GM19099 (cell line): ENCODE results near the gene CABP2.

ENCODE experiments used
- POLR2A ChIP-seq: IDR thresholded peaks from 3 replicates; pipeline ENCODE4 v1.6.1; 2011; ENCODE audit warnings: low read depth; ENCODE audit not compliant: insufficient read length; ENCODE audit errors: extremely low read depth

CABP2 gene

GRCh38 chr11:67542971-67543370 is 19.7 kb upstream of the CABP2 start:
- no peak for TF ChIP-seq POLR2A

GRCh38 chr11:67542169-67542568 is 18.9 kb upstream of the CABP2 start:
- TF ChIP-seq POLR2A = no peak

- TF ChIP-seq POLR2A = no peak
Measured at GRCh38 chr11:67541198-67541597, 18.0 kb upstream of the CABP2 start.

DNA sequence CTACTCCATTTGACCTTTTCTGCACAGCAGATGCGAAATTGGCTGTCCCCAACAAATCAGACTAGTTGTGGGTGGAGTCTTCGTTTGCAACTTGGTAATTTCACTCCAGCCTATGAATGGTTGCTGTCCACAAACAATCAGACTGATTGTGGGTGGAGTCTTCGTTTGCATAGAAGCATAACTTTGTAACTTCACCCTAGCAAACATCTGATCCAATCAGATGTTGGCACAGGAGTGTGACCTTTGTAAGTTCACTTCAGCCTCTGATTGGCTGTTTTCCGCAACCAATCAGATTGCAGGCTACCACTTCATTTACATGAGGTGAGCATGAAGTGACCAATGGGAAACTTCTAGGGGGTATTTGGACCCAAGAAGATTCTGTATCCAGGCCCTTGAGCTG is 16.3 kb upstream of the CABP2 start:
- no peak for TF ChIP-seq POLR2A

DNA sequence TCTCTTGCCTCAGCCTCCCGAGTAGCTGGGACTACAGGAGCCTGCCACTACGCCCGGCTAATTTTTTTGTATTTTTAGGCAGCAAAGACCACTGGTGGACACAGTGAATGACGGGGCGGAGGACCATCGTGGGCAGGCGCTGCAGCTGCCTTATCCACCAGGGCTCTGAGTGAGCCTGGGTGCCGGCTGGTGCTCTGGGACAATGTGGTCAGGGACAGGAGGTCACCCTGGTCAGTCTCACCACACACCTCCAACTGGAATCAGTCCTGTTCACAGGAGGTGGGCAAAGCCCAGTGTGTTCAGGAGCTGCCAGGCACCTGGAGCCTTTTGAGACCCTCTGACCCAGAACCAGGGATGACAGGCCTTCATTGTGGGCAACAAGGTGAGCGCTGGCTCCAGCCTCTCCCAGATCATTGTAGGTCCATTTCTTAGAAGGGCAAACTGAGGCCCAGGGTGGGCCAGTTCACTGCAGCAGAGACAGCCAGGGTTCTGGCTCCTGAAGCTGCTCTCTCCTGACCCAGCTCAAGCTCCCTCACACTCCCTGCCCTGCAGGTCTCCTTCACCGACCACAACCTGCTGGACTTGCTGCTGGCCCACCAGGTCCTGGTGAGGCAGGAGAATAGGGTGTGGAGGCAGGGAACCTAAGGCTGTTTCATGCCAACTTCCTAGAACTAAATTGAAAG is 15.7 kb upstream of the CABP2 start:
- TF ChIP-seq POLR2A = no peak

GRCh38 chr11:67538306-67538705 is 15.1 kb upstream of the CABP2 start:
- no peak for TF ChIP-seq POLR2A

DNA sequence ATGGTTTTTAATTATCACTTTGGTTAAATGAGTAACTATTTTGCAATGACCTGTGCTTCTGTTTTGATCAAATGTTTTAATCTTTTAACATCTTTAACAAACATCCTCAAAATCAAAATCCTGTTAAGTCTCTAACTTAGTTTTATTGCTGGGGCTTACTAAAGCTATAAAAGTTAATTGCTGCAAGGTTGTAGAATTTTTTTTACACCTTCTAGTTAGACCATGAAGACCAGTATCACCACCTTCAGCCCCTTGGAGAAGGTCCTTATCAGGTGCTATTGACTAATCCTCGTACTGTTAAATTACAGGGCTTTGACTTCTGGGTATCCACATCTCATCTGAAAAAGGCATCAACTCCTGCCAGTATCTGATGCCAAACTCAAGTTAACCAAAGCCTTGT is 12.3 kb upstream of the CABP2 start:
- TF ChIP-seq POLR2A = no peak

GRCh38 chr11:67534070-67534679 is 10.9 kb upstream of the CABP2 start:
- no peak for TF ChIP-seq POLR2A

DNA sequence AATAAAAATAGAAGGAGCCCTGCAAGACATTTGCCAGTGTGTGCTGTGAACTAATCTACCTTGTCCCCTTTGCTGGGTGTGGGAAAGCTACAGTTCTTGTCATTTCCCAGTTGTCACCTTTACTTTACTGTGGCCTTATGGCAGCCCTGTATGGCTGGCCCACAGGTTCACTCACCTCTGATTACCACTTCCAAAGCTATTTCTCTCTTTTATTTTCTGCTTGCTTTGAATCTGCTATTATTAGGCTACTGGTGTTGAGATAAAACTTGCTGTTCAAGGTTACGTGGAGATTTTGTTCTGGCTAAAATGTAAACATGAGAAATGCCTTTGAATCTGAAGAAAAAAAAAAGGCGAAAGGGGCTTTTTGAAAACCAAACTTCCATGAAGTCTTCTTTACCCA is 9.6 kb upstream of the CABP2 start:
- no peak for TF ChIP-seq POLR2A

GRCh38 chr11:67530282-67530592 is 7.0 kb upstream of the CABP2 start:
- no peak for TF ChIP-seq POLR2A

- TF ChIP-seq POLR2A = no peak
Measured at GRCh38 chr11:67528376-67528775, 5.1 kb upstream of the CABP2 start.

- no peak for TF ChIP-seq POLR2A
Measured at GRCh38 chr11:67525275-67525976, 2.2 kb upstream of the CABP2 start.

DNA sequence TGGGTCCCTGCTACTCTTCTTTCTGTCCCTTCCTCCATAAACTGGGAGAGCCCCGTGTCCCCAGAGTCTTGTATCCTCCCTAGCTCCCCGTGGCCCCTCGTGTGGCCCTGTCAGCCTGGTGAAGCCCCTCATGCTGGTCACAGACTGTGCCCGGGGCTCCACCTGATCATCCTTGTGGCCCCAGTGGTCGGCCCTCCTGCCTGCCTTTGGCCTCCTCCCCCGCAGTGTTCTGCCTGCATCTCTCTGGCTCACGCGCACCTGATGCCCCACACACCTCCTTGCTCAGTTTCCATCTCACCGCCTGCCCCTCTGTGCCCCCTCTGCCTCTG is 1.2 kb upstream of the CABP2 start:
- TF ChIP-seq POLR2A = no peak

DNA sequence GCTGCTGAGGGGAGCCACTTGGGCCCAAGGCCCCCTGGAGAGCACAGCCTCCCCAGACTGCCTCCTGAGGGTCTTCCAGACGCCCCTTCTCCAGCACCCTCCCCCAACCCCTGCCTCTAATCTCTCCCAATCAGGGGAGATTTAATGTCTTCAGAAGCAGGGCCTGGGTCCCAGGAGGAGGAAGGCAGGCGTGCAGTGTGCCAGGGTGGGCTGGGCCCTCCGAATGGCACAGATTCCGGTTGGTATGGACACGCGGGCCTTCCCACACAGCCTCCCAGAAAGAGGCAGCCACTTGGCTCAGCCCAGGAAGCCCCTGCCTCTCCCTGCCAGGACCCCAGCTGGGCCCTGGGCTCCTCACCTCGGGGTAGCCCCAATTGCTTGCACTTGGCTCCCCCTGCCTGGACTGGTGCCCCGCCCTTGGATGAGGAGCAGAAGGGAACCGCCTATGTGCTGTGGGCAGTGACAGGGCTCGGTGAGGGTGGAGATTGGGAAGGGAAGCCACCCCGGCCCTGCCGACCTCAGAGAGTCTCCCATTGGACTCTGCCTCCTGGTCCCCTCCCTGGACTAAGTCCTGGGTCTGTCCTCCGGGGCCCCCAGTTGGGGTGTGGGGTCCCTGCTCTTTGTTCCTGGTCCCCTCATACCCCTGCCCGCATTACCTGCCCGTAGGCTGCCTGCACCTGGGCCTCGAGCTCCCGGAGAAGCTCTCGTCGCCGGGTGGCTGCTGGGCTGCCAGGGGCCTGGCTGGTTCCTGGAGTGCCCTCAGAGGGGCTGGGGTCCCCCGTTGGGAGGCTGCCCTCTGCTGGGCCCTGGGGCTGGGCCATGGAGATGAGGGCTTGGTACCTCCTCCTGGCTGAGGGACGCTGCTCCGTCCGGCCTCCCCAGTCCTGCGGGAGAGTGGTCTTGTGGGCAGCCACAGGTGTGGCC is 572 bp upstream of the CABP2 start:
- no peak for TF ChIP-seq POLR2A

GRCh38 chr11:67522338-67522737 is 908 bp downstream of the CABP2 start:
- TF ChIP-seq POLR2A = no peak
